Body of pancreas (tissue), 4 donors: ENCODE results near the gene RAP1B.

ENCODE experiments used
- CTCF ChIP-seq, 7 experiments: fragments of 450-650 bp in 4 of 7; fragments of 200-600 bp in 3 of 7; sonication (generic) in 3 of 7; IDR thresholded peaks; one replicate each; pipeline ENCODE4 v1.5.1; 2016 to 2019; ENCODE audit warnings: antibody characterized with exemption in 7 of 7
- POLR2A ChIP-seq, 3 donors: fragments of 450-650 bp; IDR thresholded peaks; one replicate each; pipeline ENCODE4 v1.6.1; 2016; ENCODE audit warnings: antibody characterized with exemption in 3 of 3, mild to moderate bottlenecking in 2 of 3

GRCh38 chr12:68577949-68578348, 32.8 kb upstream of the RAP1B start:
- TF ChIP-seq POLR2A (IDR thresholded peaks at IDR 0.05) = no peak
- TF ChIP-seq CTCF (IDR thresholded peaks at IDR 0.05) = no peak
